Activated CD8-positive, alpha-beta T cell treated with anti-CD3 and anti-CD28 coated beads for 36 hours (primary cell): ENCODE data around the gene PRRT4. TPM values are rescaled to one million over a fixed set of nuclear protein-coding genes. Genes with fewer than 3 reads are reported as not detected.

Experiments
- ATAC-seq: fragments of 200-7000 bp; cut with Tn5 transposase; one replicate; pipeline ENCODE4 v1.10.0; 2021; ENCODE audit warnings: mild to moderate bottlenecking, moderate library complexity
- CTCF ChIA-PET: fragments of 350-600 bp; sonication (Branson Sonifier 250); formaldehyde crosslinking; loops from one replicate; lab custom pipeline; 2021; ENCODE audit warnings: antibody characterized with exemption; lab: Charles Lee
- POLR2A ChIA-PET: fragments of 350-600 bp; sonication (Branson Sonifier 250); formaldehyde crosslinking; loops from one replicate; lab custom pipeline; 2021; ENCODE audit warnings: antibody characterized with exemption; lab: Charles Lee
- DNase-seq: peaks from one replicate; pipeline ENCODE4 v3.0.0-alpha.2; 2020
- H3K27ac Mint-ChIP-seq: one replicate; pipeline ENCODE4 v1.8.0; 2021; ENCODE audit warnings: mild to moderate bottlenecking, mixed read lengths
- H3K27me3 Mint-ChIP-seq: one replicate; pipeline ENCODE4 v1.8.0; 2021; ENCODE audit warnings: mixed read lengths
- H3K36me3 Mint-ChIP-seq: one replicate; pipeline ENCODE4 v1.8.0; 2021; ENCODE audit warnings: low read depth, mixed read lengths
- H3K4me1 Mint-ChIP-seq: one replicate; pipeline ENCODE4 v1.8.0; 2021; ENCODE audit warnings: low read depth, mixed read lengths
- H3K4me3 Mint-ChIP-seq: one replicate; pipeline ENCODE4 v1.8.0; 2021; ENCODE audit warnings: mild to moderate bottlenecking, moderate library complexity, mixed read lengths
- H3K9me3 Mint-ChIP-seq: one replicate; pipeline ENCODE4 v1.8.0; 2021; ENCODE audit warnings: mixed read lengths
- CTCF ChIP-seq: fragments of 200-600 bp; IDR thresholded peaks from one replicate; pipeline ENCODE4 v1.8.0; 2022; ENCODE audit warnings: antibody characterized with exemption, mild to moderate bottlenecking
- intact Hi-C: fragments of 100-400 bp; cut with micrococcal nuclease; formaldehyde crosslinking; loops from one replicate; pipeline ENCODE4 v1.10.0; 2022
- total RNA-seq, 2 experiments: library from RNA; stranded (reverse); gene quantifications; one replicate each; pipeline ENCODE4 v1.2.3, GENCODE V29; 2021

The PRRT4 gene
- total RNA-seq, 2 experiments from 2014 or later: 0.20 to 0.69 TPM

- CTCF ChIA-PET: interaction anchor here (2.5 to 8.0 kb wide), 2 partner anchors 12 to 28 kb away, joined by 12 to 52 read pairs; no protein-coding TSS in a partner anchor
- Mint-ChIP-seq H3K4me3 (no peak overlapping the region), H3K4me1 (peaks cover 19% of the 10 kb centered on the region)
Measured at GRCh38 chr7:128359336-128359735, 2.2 kb downstream of the PRRT4 start.

GRCh38 chr7:128358233-128358632 lies 3.3 kb downstream of the PRRT4 start:
- peaks cover 19% of the 10 kb centered on the region for H3K4me1 Mint-ChIP-seq
- ATAC-seq: no peak
- intact Hi-C loops: no loop called here
- no peak for TF ChIP-seq CTCF
- no peaks in the 10 kb centered on the region for H3K9me3 Mint-ChIP-seq
- peaks cover 38% of the 10 kb centered on the region for H3K27me3 Mint-ChIP-seq
- POLR2A ChIA-PET: interaction anchor here (0.8 to 2.3 kb wide), 3 partner anchors 14 to 29 kb away, joined by 3 to 11 read pairs (median 8); partner anchors contain the start of gene RBM28
- H3K27ac Mint-ChIP-seq: no peak overlapping the region
- H3K36me3 Mint-ChIP-seq: no peaks in the 10 kb centered on the region
- DNase-seq: no peak
- no peak overlapping the region for H3K4me3 Mint-ChIP-seq
- CTCF ChIA-PET: interaction anchor here (0.6 to 8.0 kb wide), 5 partner anchors 10 to 67 kb away, joined by 3 to 52 read pairs (median 12); no protein-coding TSS in a partner anchor

More at GRCh38 chr7:128359336-128359735, 2.2 kb downstream of the PRRT4 start:
- Mint-ChIP-seq H3K27me3 (peaks cover 43% of the 10 kb centered on the region), H3K9me3 (no peaks in the 10 kb centered on the region), H3K27ac (no peak overlapping the region), H3K36me3 (no peaks in the 10 kb centered on the region)
- DNase-seq (no peak), ATAC-seq (no peak)
- POLR2A ChIA-PET: interaction anchor here (2.3 kb wide), 1 partner anchor 15 kb away, joined by 11 read pairs; the partner anchor contains the start of gene RBM28
- TF ChIP-seq CTCF: no peak
- intact Hi-C loops: no loop called here

- H3K36me3 Mint-ChIP-seq: no peaks in the 10 kb centered on the region
- H3K27me3 Mint-ChIP-seq: peaks cover 37% of the 10 kb centered on the region
- POLR2A ChIA-PET: interaction anchor here (0.8 to 1.5 kb wide), 2 partner anchors 14 to 28 kb away, joined by 3 to 8 read pairs; partner anchors contain the start of gene RBM28
- intact Hi-C loops: no loop called here
- H3K4me1 Mint-ChIP-seq: peaks cover 11% of the 10 kb centered on the region
- no peak overlapping the region for H3K4me3 Mint-ChIP-seq
- no peaks in the 10 kb centered on the region for H3K9me3 Mint-ChIP-seq
- CTCF ChIA-PET: interaction anchor here (1.4 to 8.0 kb wide), 4 partner anchors 10 to 68 kb away, joined by 3 to 52 read pairs (median 12); no protein-coding TSS in a partner anchor
- DNase-seq (no peak), ATAC-seq (no peak)
- TF ChIP-seq CTCF: no peak
- H3K27ac Mint-ChIP-seq: no peak overlapping the region
Measured at GRCh38 chr7:128357217-128357613, 4.3 kb downstream of the PRRT4 start.

- Mint-ChIP-seq H3K36me3 (no peaks in the 10 kb centered on the region), H3K9me3 (no peaks in the 10 kb centered on the region), H3K4me1 (peaks cover 6% of the 10 kb centered on the region), H3K27ac (no peak overlapping the region), H3K27me3 (peaks cover 31% of the 10 kb centered on the region), H3K4me3 (no peak overlapping the region)
- no peak for TF ChIP-seq CTCF
- CTCF ChIA-PET: interaction anchor here (1.1 to 8.0 kb wide), 3 partner anchors 12 to 69 kb away, joined by 3 to 52 read pairs (median 3); no protein-coding TSS in a partner anchor
- intact Hi-C loops: no loop called here
- POLR2A ChIA-PET: interaction anchor here (1.5 kb wide), 1 partner anchor 13 kb away, joined by 8 read pairs; the partner anchor contains the start of gene RBM28
- ATAC-seq (no peak), DNase-seq (no peak)
Measured at GRCh38 chr7:128356546-128357216, 4.8 kb downstream of the PRRT4 start.

GRCh38 chr7:128353610-128354009 lies 7.9 kb downstream of the PRRT4 start:
- Mint-ChIP-seq H3K36me3 (no peaks in the 10 kb centered on the region), H3K4me1 (no peaks in the 10 kb centered on the region), H3K27ac (no peak overlapping the region), H3K4me3 (no peak overlapping the region), H3K27me3 (peaks cover 21% of the 10 kb centered on the region), H3K9me3 (no peaks in the 10 kb centered on the region)
- intact Hi-C loops: no loop called here
- no peak for TF ChIP-seq CTCF
- DNase-seq (no peak), ATAC-seq (no peak)
- ChIA-PET POLR2A (interaction anchor here (1.0 kb wide), 1 partner anchor 33 kb away, joined by 3 read pairs; no protein-coding TSS in a partner anchor), CTCF (interaction anchor here (1.0 to 1.3 kb wide), 3 partner anchors 9 to 34 kb away, joined by 3 to 12 read pairs (median 6); partner anchors contain the start of gene RBM28)
